SHP77 (cell line): ENCODE data around the gene CDH13.
"Not testable (repeated sequence)": the region's sequence is repeated elsewhere in the genome, so short reads cannot be mapped to it uniquely, and the experiment has no call there.

Source experiments
- DNase-seq, 2 experiments: peaks; one replicate each; lab custom pipeline; 2025; lab: John Stamatoyannopoulos, UW

CDH13 gene

GRCh38 chr16:82891918-82892317 is 265.1 kb downstream of the CDH13 start:
- no peak for DNase-seq

- no peak for DNase-seq
Measured at GRCh38 chr16:82892324-82892723, 265.6 kb downstream of the CDH13 start.

GRCh38 chr16:82895843-82896242 is 269.1 kb downstream of the CDH13 start:
- no peak for DNase-seq

GRCh38 chr16:82899006-82899405 is 272.2 kb downstream of the CDH13 start:
- DNase-seq = no peak

GRCh38 chr16:82899731-82900450 is 273.1 kb downstream of the CDH13 start:
- no peak for DNase-seq

- no peak for DNase-seq
Measured at GRCh38 chr16:82900559-82900958, 273.8 kb downstream of the CDH13 start.

GRCh38 chr16:82911925-82912324 is 285.2 kb downstream of the CDH13 start:
- no peak for DNase-seq

GRCh38 chr16:82915139-82915824 is 288.5 kb downstream of the CDH13 start:
- DNase-seq = no peak

- peak in 1 of 2 experiments; percentile 1 for DNase-seq
Measured at GRCh38 chr16:82917886-82918595, 291.3 kb downstream of the CDH13 start.

GRCh38 chr16:82924075-82924854 is 297.5 kb downstream of the CDH13 start:
- no peak for DNase-seq

GRCh38 chr16:82926500-82926899 is 299.7 kb downstream of the CDH13 start:
- no peak for DNase-seq

- not testable (repeated sequence) for DNase-seq
Measured at GRCh38 chr16:82933933-82934332, 307.2 kb downstream of the CDH13 start.

- no peak for DNase-seq
Measured at GRCh38 chr16:82935766-82936165, 309.0 kb downstream of the CDH13 start.

GRCh38 chr16:82936941-82937551 is 310.3 kb downstream of the CDH13 start:
- DNase-seq = no peak

- DNase-seq = no peak
Measured at GRCh38 chr16:82937926-82938520, 311.3 kb downstream of the CDH13 start.

GRCh38 chr16:82943371-82943770 is 316.6 kb downstream of the CDH13 start:
- no peak for DNase-seq

GRCh38 chr16:82945420-82946101 is 318.8 kb downstream of the CDH13 start:
- DNase-seq = no peak

- no peak for DNase-seq
Measured at GRCh38 chr16:82947698-82948097, 320.9 kb downstream of the CDH13 start.

- no peak for DNase-seq
Measured at GRCh38 chr16:82949016-82949415, 322.2 kb downstream of the CDH13 start.

GRCh38 chr16:82953517-82953916 is 326.7 kb downstream of the CDH13 start:
- no peak for DNase-seq
